DMS79 treated with DMSO at 0.1 percent for 48 hours (cell line): ENCODE measurements around the gene PLXDC2.
"Not testable (repeated sequence)": the region's sequence is repeated elsewhere in the genome, so short reads cannot be mapped to it uniquely, and the experiment has no call there.

ENCODE experiments used
- DNase-seq: peaks from one replicate; lab custom pipeline; 2025; lab: John Stamatoyannopoulos, UW

PLXDC2 gene

DNA sequence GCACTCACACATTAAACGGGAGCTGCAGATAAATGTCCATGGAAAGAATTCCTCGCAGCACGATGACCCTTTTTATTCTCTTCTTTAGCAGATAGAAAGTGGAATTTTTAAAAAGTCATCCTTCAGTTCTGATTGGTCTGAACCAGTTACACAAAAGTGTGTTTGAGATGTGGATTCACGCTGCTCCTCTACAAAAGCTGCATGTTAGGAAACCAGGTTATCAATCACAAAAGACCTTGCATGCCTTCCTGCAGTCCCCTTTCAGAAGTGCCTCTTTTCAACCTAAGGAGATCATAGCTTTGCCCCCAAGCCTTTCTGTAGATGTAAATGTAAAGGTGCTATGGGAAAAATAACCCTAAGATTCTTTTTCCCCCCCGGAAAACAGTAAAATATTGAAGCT, 299.7 kb downstream of the PLXDC2 start:
- DNase-seq: no peak

DNA sequence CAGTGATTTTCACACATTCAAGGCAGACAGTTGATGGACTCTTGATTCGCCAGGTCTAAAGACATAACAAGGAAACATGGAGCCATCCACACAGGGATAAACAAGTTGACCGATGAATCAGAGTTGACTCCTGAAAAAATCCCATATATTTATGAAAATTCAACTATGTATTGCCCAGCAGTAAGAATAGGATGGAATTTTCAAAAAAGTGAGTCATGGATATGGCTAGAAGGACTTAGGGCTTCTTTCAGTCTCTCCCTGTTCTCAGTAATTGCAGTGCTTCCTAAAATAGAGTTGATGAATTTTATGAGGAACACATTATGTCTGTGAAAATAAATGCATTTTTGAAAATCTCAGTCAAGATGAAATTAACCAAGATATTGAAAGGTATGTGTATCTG, 301.2 kb downstream of the PLXDC2 start:
- no peak for DNase-seq

DNA sequence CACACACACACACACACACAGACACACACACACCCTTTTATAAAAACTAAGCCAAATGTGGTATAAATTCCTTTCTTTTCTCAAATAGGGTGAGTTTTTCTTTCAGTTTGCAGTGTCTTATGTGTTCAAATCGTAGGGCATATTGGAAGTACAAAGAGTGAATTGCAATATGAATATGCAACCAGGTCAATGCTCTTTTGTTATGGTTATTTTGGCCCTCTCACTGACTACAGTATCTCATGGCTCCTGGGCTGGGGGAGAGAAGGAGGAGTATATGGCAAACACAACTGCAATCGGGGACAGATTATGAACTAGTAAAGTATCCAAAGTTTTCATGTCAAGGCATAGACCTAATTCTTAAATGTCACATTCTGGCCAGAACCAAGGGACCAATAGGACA, 301.9 kb downstream of the PLXDC2 start:
- DNase-seq: no peak

GRCh38 chr10:20128811-20129210, 312.6 kb downstream of the PLXDC2 start:
- no peak for DNase-seq

GRCh38 chr10:20132816-20133215, 316.6 kb downstream of the PLXDC2 start:
- no peak for DNase-seq

DNA sequence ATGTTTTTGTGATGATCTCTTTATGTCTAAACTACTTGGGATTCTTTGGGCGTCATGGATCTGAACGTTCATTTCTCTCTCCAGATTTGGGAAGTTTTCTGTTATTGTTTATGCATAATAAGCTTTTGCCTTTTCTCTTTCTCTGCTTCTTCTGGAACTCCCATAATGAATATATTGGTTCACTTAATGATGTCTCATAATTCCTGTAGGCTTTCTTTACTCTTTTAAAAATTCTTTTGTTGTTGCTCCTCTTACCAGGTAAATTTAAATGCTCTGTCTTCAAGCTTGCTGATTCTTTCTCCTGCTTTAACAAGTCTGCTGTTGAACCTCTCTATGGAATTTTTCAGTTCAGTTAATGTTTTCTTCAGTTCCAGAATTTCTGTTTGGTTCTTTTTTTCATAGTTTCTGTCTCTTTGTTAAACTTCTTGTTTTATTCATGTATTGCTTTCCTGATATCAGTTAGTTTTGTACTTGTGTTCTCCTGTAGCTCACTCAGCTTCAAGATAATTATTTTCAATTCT, 317.5 kb downstream of the PLXDC2 start:
- DNase-seq: no peak

- no peak for DNase-seq
Observed at GRCh38 chr10:20142311-20142710, 326.1 kb downstream of the PLXDC2 start.

DNA sequence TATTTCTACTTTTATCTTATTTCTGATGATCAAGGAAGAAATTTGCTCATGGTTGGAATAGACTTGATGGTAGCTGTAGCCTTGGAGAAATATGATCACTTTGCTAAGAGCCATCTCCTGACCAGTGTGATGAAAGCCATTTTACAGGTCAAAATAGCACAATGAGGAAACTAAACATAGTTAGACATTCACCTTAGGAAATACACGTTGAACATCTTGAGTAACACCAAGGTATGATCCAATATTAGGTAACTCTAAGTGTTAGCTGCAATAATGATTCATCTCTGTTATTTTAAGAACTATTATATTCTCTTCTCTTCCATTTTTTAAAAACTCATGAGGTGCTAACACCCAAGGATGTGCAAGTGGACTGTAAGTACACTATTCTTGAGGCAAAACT, 328.0 kb downstream of the PLXDC2 start:
- no peak for DNase-seq

DNA sequence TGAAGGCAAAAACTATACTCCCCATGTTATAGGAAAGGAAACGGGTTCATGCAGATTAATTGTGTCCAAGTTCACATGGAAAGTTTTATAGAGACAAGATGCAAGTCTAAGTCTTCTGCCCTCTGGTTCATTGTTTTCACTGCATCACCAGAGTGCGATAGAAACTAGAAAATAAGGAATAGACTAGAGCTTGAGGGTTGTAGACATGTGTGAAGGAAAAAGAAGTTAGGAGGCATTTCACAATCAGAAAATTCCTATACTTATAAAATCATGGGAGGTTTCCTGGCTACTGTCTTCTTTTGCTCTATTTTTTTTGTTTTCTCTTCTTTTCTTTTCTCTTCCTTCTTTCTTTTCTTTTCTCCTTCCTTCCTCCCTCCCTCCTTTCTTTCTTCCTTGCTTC, 329.8 kb downstream of the PLXDC2 start:
- DNase-seq: no peak

DNA sequence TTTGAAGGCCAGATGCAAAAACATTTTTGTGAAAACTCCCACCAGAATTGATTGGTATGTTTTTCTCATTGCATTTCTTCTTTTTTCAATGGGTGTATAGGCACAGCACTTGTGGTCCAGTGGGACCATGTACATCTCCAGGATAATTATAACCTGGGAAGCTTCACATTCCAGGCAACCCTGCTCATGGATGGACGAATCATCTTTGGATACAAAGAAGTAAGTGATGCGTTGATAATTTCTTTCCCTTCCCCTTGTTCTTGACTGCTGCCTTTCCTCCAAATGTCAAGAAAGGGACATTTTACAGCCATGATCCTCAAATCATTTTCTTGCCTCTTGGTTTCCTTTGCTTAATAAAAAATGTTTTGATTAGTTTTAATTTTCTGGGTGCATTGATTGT, 331.5 kb downstream of the PLXDC2 start:
- no peak for DNase-seq

GRCh38 chr10:20156511-20156910, 340.3 kb downstream of the PLXDC2 start:
- DNase-seq: no peak

GRCh38 chr10:20157314-20157713, 341.1 kb downstream of the PLXDC2 start:
- no peak for DNase-seq

- no peak for DNase-seq
Observed at GRCh38 chr10:20158086-20158485, 341.9 kb downstream of the PLXDC2 start.

DNA sequence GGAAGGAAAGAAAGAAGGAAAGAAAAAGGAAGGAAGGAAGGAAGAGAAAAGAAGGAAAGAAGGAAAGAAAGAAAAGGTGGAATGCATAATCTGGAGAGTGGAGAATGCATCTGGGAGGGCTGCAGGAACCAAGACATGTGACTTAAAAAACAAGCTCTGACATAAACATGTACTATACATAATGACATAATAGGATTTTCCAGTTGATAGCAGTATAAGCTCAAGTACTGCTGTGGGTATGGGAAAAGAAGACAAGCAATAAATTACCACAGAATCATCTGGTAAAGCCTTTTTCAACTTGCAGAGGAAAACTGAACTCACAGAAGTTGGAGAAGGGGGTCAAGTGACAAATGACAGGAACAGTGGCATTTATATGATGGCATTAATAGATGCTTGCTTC, 345.9 kb downstream of the PLXDC2 start:
- DNase-seq: no peak

DNA sequence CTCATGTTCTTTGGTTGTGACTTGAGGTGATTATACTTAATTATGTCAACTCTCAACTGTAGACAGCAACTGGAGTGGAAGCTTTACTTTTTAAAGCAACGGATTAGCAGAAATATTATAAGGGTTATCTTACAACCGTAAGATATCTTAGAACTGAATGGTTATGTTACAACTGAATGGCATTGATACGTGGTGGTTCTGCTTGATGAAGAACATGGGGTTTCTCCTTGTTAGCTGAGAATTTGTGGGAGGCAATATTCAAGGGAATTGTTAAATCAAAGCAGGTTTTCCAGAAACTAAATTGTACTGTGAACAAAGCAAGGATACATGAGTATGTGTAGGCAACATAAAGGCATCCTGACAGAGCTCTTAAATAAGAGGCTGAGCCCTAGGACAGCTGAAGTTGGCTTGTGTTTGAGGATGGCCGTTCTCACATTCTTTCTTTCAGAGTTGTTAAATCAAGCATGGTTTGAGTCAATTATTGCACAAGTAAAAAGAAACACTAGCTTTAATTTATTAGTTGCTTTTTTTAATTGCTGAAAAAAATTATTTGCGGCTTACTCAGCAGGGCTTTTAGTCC, 350.0 kb downstream of the PLXDC2 start:
- no peak for DNase-seq

- no peak for DNase-seq
Observed at GRCh38 chr10:20170661-20171060, 354.4 kb downstream of the PLXDC2 start.

DNA sequence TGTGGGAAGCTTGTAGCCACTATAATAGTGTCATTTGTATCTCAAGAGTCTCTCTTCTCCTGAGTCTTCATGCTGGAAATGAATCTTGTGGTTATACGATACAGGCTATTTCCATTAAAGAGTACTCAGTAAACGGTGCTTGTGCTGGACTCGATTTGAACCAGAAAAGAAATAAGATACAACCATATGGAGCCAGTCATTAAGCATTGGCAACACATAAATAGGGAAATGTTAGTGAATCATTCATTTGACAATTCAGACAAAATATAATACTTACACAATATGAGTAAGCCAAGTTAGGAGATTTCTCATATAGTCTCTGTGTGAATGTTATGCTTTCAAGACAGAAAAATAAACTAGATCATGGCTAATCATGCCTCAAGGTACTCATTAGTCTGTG, 356.8 kb downstream of the PLXDC2 start:
- no peak for DNase-seq

- DNase-seq: no peak
Observed at GRCh38 chr10:20175719-20176118, 359.5 kb downstream of the PLXDC2 start.

- DNase-seq: no peak
Observed at GRCh38 chr10:20180766-20181165, 364.5 kb downstream of the PLXDC2 start.

DNA sequence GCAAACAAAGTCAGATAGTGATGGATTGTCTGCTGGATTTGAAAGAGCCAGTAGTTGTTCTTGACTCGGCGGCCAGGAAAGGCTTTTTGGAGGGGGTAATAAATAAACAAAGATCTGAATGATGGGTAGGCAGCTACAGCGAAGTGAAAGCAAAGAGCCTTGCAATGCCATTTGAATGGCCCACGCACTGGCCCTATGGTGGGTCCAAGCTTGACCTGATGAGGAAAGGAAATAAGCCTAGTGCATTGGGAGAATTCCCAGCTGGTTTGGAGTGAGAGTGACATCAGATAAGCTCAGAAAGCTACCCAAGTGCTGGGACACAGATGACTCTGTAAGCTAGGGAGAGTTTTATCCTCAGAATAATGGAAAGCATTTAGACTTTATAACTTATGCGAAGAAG, 365.2 kb downstream of the PLXDC2 start:
- no peak for DNase-seq

DNA sequence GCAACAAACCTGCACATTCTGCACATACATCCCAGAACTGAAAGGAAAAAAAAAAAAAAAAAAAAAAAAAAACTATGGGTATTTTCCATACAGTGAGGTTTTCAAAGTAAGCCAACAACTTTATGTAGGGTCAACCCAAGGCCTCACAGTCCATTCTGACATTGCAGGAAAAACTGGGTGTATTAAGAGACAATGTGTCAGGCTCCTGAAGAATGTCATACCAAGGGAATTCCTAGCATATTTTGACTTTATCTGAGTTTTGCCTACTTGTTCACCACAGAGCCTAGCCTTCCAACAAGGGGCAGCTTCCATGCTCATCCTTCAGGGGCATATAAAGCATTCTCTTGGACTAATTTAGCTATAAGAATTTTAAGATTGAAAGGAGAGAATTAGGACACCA, 368.9 kb downstream of the PLXDC2 start:
- no peak for DNase-seq

DNA sequence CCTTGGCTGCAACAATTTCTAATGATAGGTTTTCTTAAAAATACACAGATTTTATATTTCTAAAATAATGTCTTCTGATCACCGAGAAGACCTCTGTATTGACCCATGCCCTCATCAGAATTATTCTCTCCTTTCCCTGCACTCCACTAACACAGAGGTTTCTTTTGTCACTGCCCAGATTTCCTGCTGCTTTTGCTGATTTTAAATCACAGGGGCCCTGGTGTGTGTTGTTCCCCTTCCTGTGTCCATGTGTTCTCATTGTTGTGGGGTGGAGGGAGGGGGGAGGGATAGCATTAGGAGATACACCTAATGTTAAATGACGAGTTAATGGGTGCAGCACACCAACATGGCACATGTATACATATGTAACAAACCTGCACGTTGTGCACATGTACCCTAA, 375.2 kb downstream of the PLXDC2 start:
- not testable (repeated sequence) for DNase-seq

DNA sequence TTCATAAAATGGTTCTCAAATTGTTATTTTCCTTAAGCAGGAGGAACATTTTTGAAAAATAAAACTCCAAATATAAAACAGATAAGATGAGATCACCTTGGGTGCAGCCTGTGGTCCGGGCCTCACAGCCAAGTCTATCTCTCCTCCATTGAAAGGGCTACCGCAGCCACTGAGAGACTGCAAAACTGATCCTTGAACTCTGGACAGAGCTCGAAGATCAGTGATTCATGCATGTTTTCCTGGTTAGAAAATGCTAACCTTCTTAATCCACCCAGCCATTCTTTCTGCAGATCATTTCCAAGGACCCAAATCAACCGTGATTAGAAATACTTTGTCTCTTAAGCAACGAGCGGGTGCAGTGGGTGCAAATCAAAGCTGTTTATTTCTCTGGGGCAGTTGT, 378.8 kb downstream of the PLXDC2 start:
- DNase-seq: no peak

DNA sequence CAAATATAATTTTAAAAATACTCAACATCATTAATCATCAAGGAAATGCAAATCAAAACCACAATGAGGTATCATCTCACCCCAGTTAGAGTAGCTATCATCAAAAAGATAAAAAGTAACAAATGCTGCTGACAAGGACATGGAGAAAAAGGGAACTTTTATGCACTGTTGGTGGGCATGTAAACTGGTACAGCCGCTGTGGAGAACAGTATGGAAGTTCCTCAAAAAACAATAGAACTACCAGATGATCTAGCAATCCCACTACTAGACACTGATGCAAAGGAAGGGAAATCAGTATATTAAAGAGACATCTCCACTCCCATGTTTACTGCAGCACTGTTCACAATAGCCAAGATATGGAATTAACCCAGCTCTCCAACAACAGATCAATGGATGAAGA, 384.5 kb downstream of the PLXDC2 start:
- DNase-seq: no peak

- DNase-seq: no peak
Observed at GRCh38 chr10:20202337-20202736, 386.1 kb downstream of the PLXDC2 start.
